SJCRH30 (cell line): ENCODE results near the gene LTBP4. TPM values are rescaled to one million over a fixed set of nuclear protein-coding genes. Genes with fewer than 3 reads are reported as not detected.
"Not testable (repeated sequence)": the region's sequence is repeated elsewhere in the genome, so short reads cannot be mapped to it uniquely, and the experiment has no call there.

Experiments
- DNase-seq, 2 experiments: peaks; one replicate each; pipeline ENCODE4 v3.0.0-alpha.2; 2015 to 2020
- H3K27ac ChIP-seq: fragments of 250-450 bp; sonication (Bioruptor Pico); 2 replicates; pipeline ENCODE4 v1.5.1; 2020; ENCODE audit warnings: mild to moderate bottlenecking, moderate library complexity
- H3K27me3 ChIP-seq: fragments of 250-450 bp; sonication (Bioruptor Pico); 2 replicates; pipeline ENCODE4 v1.5.1; 2020; ENCODE audit warnings: mild to moderate bottlenecking, moderate library complexity
- H3K36me3 ChIP-seq: fragments of 250-450 bp; sonication (Bioruptor Pico); 2 replicates; pipeline ENCODE4 v1.5.1; 2020; ENCODE audit warnings: mild to moderate bottlenecking, moderate library complexity
- H3K4me1 ChIP-seq: fragments of 250-450 bp; sonication (Bioruptor Pico); 2 replicates; pipeline ENCODE4 v1.5.1; 2020; ENCODE audit warnings: mild to moderate bottlenecking, moderate library complexity
- H3K4me3 ChIP-seq: fragments of 250-450 bp; sonication (Bioruptor Pico); 2 replicates; pipeline ENCODE4 v1.5.1; 2020; ENCODE audit warnings: mild to moderate bottlenecking, moderate library complexity
- H3K9me3 ChIP-seq: fragments of 250-450 bp; sonication (Bioruptor Pico); replicated peaks from 2 replicates; pipeline ENCODE4 v1.5.1; 2020; ENCODE audit warnings: mild to moderate bottlenecking, moderate library complexity
- total RNA-seq: library from RNA; depleted of rRNA; stranded (reverse); fragments of >200 nt; shearing (Covaris generic); gene quantifications from 2 replicates; pipeline ENCODE4 v1.2.3, GENCODE V29; 2014; rRNA removed

The LTBP4 gene
- total RNA-seq, result 4.0 and 5.6 TPM in 2 replicates

- peak within 1 kb of the TSS; percentile 52 for H3K4me3 ChIP-seq
- peak in 1 of 2 experiments; percentile 50 for DNase-seq
- H3K36me3 ChIP-seq, result no peaks in the 10 kb centered on the region
- no peak within 1 kb of the TSS; the same call in 1 of the 2 replicates for H3K27ac ChIP-seq
- no peaks in the 10 kb centered on the region for H3K9me3 ChIP-seq
- H3K4me1 ChIP-seq, result peaks cover 32% of the 10 kb centered on the region
- no peaks in the 10 kb centered on the region; the same call in 1 of the 2 replicates for H3K27me3 ChIP-seq
Observed at GRCh38 chr19:40601134-40601974, at the start of gene LTBP4. TSS of gene LTBP4 (plus strand) at chr19:40601369. CDS start at chr19:40601388, 19 bp downstream.

- Histone ChIP-seq H3K4me1 (peaks cover 11% of the 10 kb centered on the region; the same call in 1 of the 2 replicates), H3K9me3 (no peaks in the 10 kb centered on the region), H3K27me3 (no peaks in the 10 kb centered on the region; the same call in 1 of the 2 replicates), H3K4me3 (no peak overlapping the region), H3K27ac (no peak overlapping the region), H3K36me3 (no peaks in the 10 kb centered on the region)
- no peak for DNase-seq
Observed at GRCh38 chr19:40552848-40553247, 48.3 kb upstream of the LTBP4 start.

- Histone ChIP-seq H3K4me1 (peaks cover 11% of the 10 kb centered on the region; the same call in 1 of the 2 replicates), H3K4me3 (no peak overlapping the region), H3K36me3 (no peaks in the 10 kb centered on the region), H3K27ac (no peak overlapping the region), H3K27me3 (peaks cover 2% of the 10 kb centered on the region; the same call in 1 of the 2 replicates), H3K9me3 (no peaks in the 10 kb centered on the region)
- peak; percentile 78 to 86 for DNase-seq
Observed at GRCh38 chr19:40553885-40554857, 47.0 kb upstream of the LTBP4 start.

GRCh38 chr19:40555978-40556689 lies 45.0 kb upstream of the LTBP4 start:
- peaks cover 11% of the 10 kb centered on the region; the same call in 1 of the 2 replicates for H3K4me1 ChIP-seq
- no peaks in the 10 kb centered on the region for H3K9me3 ChIP-seq
- H3K27me3 ChIP-seq, result peaks cover 16% of the 10 kb centered on the region
- no peak overlapping the region for H3K27ac ChIP-seq
- no peaks in the 10 kb centered on the region for H3K36me3 ChIP-seq
- H3K4me3 ChIP-seq, result no peak overlapping the region
- no peak for DNase-seq

- Histone ChIP-seq H3K4me1 (peaks cover 11% of the 10 kb centered on the region; the same call in 1 of the 2 replicates), H3K27ac (no peak overlapping the region), H3K36me3 (no peaks in the 10 kb centered on the region), H3K27me3 (peaks cover 19% of the 10 kb centered on the region), H3K9me3 (no peaks in the 10 kb centered on the region), H3K4me3 (no peak overlapping the region)
- no peak for DNase-seq
Observed at GRCh38 chr19:40556953-40557530, 44.1 kb upstream of the LTBP4 start.

GRCh38 chr19:40559394-40559793 lies 41.8 kb upstream of the LTBP4 start:
- no peak for DNase-seq
- peaks cover 2% of the 10 kb centered on the region; the same call in 1 of the 2 replicates for H3K4me1 ChIP-seq
- no peaks in the 10 kb centered on the region for H3K9me3 ChIP-seq
- H3K27me3 ChIP-seq, result peaks cover 20% of the 10 kb centered on the region
- no peak overlapping the region for H3K27ac ChIP-seq
- no peak overlapping the region for H3K4me3 ChIP-seq
- H3K36me3 ChIP-seq, result no peaks in the 10 kb centered on the region

- no peak overlapping the region for H3K27ac ChIP-seq
- no peaks in the 10 kb centered on the region for H3K9me3 ChIP-seq
- peaks cover 20% of the 10 kb centered on the region for H3K27me3 ChIP-seq
- no peaks in the 10 kb centered on the region for H3K4me1 ChIP-seq
- no peaks in the 10 kb centered on the region for H3K36me3 ChIP-seq
- no peak for DNase-seq
- H3K4me3 ChIP-seq, result no peak overlapping the region
Observed at GRCh38 chr19:40560092-40560507, 41.1 kb upstream of the LTBP4 start.

- peaks cover 32% of the 10 kb centered on the region for H3K27me3 ChIP-seq
- H3K4me1 ChIP-seq, result no peaks in the 10 kb centered on the region
- DNase-seq, result no peak
- no peak overlapping the region for H3K27ac ChIP-seq
- H3K4me3 ChIP-seq, result no peak overlapping the region
- H3K36me3 ChIP-seq, result no peaks in the 10 kb centered on the region
- no peaks in the 10 kb centered on the region for H3K9me3 ChIP-seq
Observed at GRCh38 chr19:40561947-40562346, 39.2 kb upstream of the LTBP4 start.

- H3K27me3 ChIP-seq, result peaks cover 26% of the 10 kb centered on the region
- H3K4me1 ChIP-seq, H3K36me3 ChIP-seq, H3K27ac ChIP-seq, H3K4me3 ChIP-seq, H3K9me3 ChIP-seq, DNase-seq: not testable (repeated sequence)
Observed at GRCh38 chr19:40564535-40564934, 36.6 kb upstream of the LTBP4 start.

GRCh38 chr19:40565355-40565754 lies 35.8 kb upstream of the LTBP4 start:
- Histone ChIP-seq H3K27ac (no peak overlapping the region), H3K4me1 (peaks cover 12% of the 10 kb centered on the region), H3K4me3 (no peak overlapping the region), H3K36me3 (no peaks in the 10 kb centered on the region), H3K27me3 (peaks cover 19% of the 10 kb centered on the region), H3K9me3 (no peaks in the 10 kb centered on the region)
- DNase-seq, result no peak

- Histone ChIP-seq H3K27ac (no peak overlapping the region), H3K4me1 (peaks cover 14% of the 10 kb centered on the region), H3K9me3 (no peaks in the 10 kb centered on the region), H3K36me3 (no peaks in the 10 kb centered on the region), H3K27me3 (peaks cover 17% of the 10 kb centered on the region), H3K4me3 (no peak overlapping the region)
- no peak for DNase-seq
Observed at GRCh38 chr19:40565910-40566495, 35.2 kb upstream of the LTBP4 start.

GRCh38 chr19:40567040-40567749 lies 34.0 kb upstream of the LTBP4 start:
- no peaks in the 10 kb centered on the region for H3K36me3 ChIP-seq
- H3K27ac ChIP-seq, result no peak overlapping the region
- H3K27me3 ChIP-seq, result peaks cover 12% of the 10 kb centered on the region; the same call in 1 of the 2 replicates
- H3K4me1 ChIP-seq, result peaks cover 18% of the 10 kb centered on the region
- H3K4me3 ChIP-seq, result no peak overlapping the region
- H3K9me3 ChIP-seq, result no peaks in the 10 kb centered on the region
- no peak for DNase-seq
